Measurements from ENCODE around the gene SLC22A16.

GRCh38 chr6:110414669-110415068, 61.7 kb downstream of the SLC22A16 start:
- no peak for TF ChIP-seq POLR2A (IDR thresholded peaks at IDR 0.05)
- no peak for TF ChIP-seq CTCF (IDR thresholded peaks at IDR 0.05)
- no peak for TF ChIP-seq EP300 (IDR thresholded peaks at IDR 0.05; ENCODE audit: low read depth)
